ENCODE measurements around the gene BMPER.
A peak's percentile ranks its signal among the peaks of the same experiment; 100 is the strongest.

The BMPER gene

GRCh38 chr7:33968591-33968990 lies 63.3 kb downstream of the BMPER start:
- in situ Hi-C loops (cut with HindIII; ENCODE audit: low sequenced_read_pairs) = no loop called here
- TF ChIP-seq, protein P1, sequence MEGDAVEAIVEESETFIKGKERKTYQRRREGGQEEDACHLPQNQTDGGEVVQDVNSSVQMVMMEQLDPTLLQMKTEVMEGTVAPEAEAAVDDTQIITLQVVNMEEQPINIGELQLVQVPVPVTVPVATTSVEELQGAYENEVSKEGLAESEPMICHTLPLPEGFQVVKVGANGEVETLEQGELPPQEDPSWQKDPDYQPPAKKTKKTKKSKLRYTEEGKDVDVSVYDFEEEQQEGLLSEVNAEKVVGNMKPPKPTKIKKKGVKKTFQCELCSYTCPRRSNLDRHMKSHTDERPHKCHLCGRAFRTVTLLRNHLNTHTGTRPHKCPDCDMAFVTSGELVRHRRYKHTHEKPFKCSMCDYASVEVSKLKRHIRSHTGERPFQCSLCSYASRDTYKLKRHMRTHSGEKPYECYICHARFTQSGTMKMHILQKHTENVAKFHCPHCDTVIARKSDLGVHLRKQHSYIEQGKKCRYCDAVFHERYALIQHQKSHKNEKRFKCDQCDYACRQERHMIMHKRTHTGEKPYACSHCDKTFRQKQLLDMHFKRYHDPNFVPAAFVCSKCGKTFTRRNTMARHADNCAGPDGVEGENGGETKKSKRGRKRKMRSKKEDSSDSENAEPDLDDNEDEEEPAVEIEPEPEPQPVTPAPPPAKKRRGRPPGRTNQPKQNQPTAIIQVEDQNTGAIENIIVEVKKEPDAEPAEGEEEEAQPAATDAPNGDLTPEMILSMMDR (IDR thresholded peaks at IDR 0.05; ENCODE audit: low read depth, low read length) = no peak
- DNase-seq (ENCODE audit: low read depth, low spot score) = no peak
- no peak overlapping the region for H3K4me3 ChIP-seq (ENCODE audit: low read depth, low read length)

DNA sequence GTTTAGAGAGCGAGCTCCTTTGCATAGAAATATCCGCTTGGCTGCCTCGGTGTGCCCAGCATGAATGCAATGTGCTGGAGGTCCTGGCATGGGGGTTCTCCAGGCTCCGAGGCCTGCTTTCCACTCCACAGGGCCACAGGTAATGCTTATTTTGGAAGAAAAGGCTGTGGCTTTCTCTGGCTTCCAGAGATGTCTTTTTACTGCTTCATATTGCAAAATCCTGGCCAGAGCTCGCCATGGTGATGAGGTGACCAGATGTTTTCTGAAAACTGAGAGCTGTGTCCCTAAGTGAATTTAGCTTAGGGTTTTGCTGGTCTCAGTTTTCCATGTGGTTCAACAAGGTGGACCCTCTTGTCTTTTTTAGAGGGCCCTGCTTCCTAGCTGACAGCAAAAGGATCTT lies 65.2 kb downstream of the BMPER start:
- DNase-seq (ENCODE audit: low read depth, low spot score) = no peak
- in situ Hi-C loops (cut with HindIII; ENCODE audit: low sequenced_read_pairs) = no loop called here
- no peak overlapping the region for H3K4me3 ChIP-seq (ENCODE audit: low read depth, low read length)
- TF ChIP-seq, protein P1 (IDR thresholded peaks at IDR 0.05; ENCODE audit: low read depth, low read length) = no peak

DNA sequence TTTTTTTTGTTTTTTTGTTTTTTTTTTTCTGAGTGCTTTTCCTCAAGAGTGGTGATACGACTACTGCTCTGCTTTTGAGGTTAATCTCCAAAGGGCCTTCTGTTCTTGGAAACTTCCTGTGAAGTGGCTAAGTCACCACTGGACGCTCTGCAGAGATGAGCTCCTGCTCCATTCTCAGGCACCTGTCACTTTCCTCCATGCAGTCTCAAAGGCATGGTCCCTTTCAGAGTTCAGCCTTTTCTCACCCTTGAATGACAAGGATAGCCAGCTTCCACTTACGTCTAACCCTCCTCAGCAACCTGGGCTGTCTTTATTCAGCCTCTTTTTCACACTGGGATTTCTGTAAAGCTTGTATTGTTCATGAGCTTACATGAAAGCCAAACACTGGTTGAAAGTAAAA lies 65.8 kb downstream of the BMPER start:
- H3K4me3 ChIP-seq (ENCODE audit: low read depth, low read length) = no peak overlapping the region
- TF ChIP-seq, protein P1 (IDR thresholded peaks at IDR 0.05; ENCODE audit: low read depth, low read length) = no peak
- in situ Hi-C loops (cut with HindIII; ENCODE audit: low sequenced_read_pairs) = no loop called here
- no peak for DNase-seq (ENCODE audit: low read depth, low spot score)

- TF ChIP-seq, protein P1 (IDR thresholded peaks at IDR 0.05; ENCODE audit: low read depth, low read length) = no peak
- no peak for DNase-seq (ENCODE audit: low read depth, low spot score)
- H3K4me3 ChIP-seq (ENCODE audit: low read depth, low read length) = no peak overlapping the region
- in situ Hi-C loops (cut with HindIII; ENCODE audit: low sequenced_read_pairs) = no loop called here
Measured at GRCh38 chr7:33973231-33974015, 68.1 kb downstream of the BMPER start.

- in situ Hi-C loops (cut with HindIII; ENCODE audit: low sequenced_read_pairs) = no loop called here
- H3K4me3 ChIP-seq (ENCODE audit: low read depth, low read length) = no peak overlapping the region
- no peak for DNase-seq (ENCODE audit: low read depth, low spot score)
- TF ChIP-seq, protein P1 (IDR thresholded peaks at IDR 0.05; ENCODE audit: low read depth, low read length) = no peak
Measured at GRCh38 chr7:33979300-33979806, 74.0 kb downstream of the BMPER start.

GRCh38 chr7:33979807-33980355 lies 74.5 kb downstream of the BMPER start:
- no peak overlapping the region for H3K4me3 ChIP-seq (ENCODE audit: low read depth, low read length)
- in situ Hi-C loops (cut with HindIII; ENCODE audit: low sequenced_read_pairs) = no loop called here
- DNase-seq (ENCODE audit: low read depth, low spot score) = peak; percentile 64
- TF ChIP-seq, protein P1 (IDR thresholded peaks at IDR 0.05; ENCODE audit: low read depth, low read length) = no peak
